GM21786 (cell line): Measurements from ENCODE around the gene SUPT3H.
A peak's percentile ranks its signal among the peaks of the same experiment; 100 is the strongest.

Source experiments
- ATAC-seq: cut with Tn5 transposase; IDR thresholded peaks from one replicate; pipeline ENCODE4 v1.9.1; 2021; ENCODE audit not compliant: unreplicated experiment

The SUPT3H gene

GRCh38 chr6:45377554-45378333, at the start of gene SUPT3H:
Gene SUPT3H (minus strand): TSS chr6:45377934.
- ATAC-seq = peak; percentile 85

- no peak for ATAC-seq
Observed at GRCh38 chr6:45426251-45426650, 48.5 kb upstream of the SUPT3H start.

GRCh38 chr6:45424451-45424861, 46.7 kb upstream of the SUPT3H start:
- no peak for ATAC-seq

DNA sequence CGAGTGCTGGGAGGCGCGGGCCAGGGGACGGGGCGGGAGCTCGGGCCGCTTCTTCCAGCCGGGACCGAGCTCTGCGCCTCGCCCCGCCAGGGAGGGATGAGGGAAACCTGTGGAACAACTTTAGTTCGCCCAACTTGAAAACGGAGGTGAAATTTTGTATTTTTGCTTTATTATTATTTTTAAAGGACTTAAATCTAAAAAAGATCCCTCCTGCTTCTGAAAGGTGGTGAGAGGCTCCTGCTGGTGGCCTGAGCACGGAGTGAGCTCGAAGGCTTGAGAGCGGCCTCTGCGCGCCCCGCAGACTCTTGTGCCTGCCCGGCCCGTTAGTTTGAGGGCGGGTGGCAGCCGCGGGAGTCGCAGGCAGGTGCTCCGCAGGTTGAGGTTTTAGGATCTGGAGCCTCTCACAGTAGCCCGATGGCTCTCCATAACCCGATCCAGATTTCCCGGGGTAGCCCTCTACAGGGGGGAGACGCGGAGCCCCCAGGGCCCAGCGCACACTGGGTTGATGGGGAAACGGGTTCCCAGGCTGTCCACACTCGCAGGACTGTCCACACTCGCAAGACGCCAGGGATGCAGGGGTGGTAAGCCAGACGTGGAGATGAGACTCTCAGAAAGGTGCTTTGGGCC, 46.2 kb upstream of the SUPT3H start:
- ATAC-seq = no peak

- no peak for ATAC-seq
Observed at GRCh38 chr6:45423111-45423823, 45.5 kb upstream of the SUPT3H start.

- ATAC-seq = no peak
Observed at GRCh38 chr6:45422503-45423110, 44.9 kb upstream of the SUPT3H start.

- no peak for ATAC-seq
Observed at GRCh38 chr6:45421709-45422502, 44.2 kb upstream of the SUPT3H start.

GRCh38 chr6:45420909-45421708, 43.4 kb upstream of the SUPT3H start:
- no peak for ATAC-seq

- no peak for ATAC-seq
Observed at GRCh38 chr6:45420083-45420908, 42.6 kb upstream of the SUPT3H start.

- ATAC-seq = peak; percentile 46
Observed at GRCh38 chr6:45419571-45420082, 41.9 kb upstream of the SUPT3H start.

GRCh38 chr6:45417436-45417835, 39.7 kb upstream of the SUPT3H start:
- ATAC-seq = no peak

DNA sequence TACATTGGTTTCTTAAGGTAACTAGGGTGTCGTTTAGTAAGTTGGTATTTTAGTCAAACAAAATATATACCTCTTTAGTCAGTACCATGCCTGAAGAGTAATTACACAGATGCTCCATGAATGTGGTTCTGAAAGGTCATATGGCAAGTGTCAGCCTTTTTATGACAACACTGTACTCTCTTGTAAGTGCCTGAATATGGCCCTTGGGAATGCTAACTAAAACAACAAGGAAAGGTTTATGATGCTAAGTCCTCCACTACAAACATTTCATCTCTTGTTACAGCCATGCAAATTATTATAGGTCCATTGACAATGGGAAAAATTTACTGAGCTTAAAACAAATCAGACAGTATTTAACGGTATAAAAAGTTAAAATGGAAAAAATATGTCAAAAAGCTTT, 39.0 kb upstream of the SUPT3H start:
- no peak for ATAC-seq

GRCh38 chr6:45415788-45416518, 38.2 kb upstream of the SUPT3H start:
- ATAC-seq = no peak

DNA sequence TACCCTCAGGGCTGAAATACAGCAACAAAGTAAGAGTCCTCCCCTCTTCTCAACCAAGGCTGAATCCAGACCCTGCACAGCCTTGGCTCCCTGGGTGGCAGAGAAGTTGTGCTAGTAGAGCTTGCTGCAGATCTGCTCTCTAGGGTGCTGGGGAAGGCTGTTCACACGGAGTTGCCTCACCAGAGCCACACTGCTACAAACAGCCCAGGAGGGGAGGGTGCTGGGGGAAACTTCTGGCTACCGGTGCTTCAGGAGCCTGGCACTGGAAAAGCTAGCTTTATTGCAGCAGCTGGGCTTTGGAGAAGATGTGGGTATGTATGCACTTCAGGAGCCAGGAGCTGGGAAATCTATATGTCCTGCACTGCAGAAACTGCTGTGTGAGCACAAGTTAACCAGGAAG, 37.6 kb upstream of the SUPT3H start:
- no peak for ATAC-seq

- no peak for ATAC-seq
Observed at GRCh38 chr6:45411959-45412358, 34.2 kb upstream of the SUPT3H start.

DNA sequence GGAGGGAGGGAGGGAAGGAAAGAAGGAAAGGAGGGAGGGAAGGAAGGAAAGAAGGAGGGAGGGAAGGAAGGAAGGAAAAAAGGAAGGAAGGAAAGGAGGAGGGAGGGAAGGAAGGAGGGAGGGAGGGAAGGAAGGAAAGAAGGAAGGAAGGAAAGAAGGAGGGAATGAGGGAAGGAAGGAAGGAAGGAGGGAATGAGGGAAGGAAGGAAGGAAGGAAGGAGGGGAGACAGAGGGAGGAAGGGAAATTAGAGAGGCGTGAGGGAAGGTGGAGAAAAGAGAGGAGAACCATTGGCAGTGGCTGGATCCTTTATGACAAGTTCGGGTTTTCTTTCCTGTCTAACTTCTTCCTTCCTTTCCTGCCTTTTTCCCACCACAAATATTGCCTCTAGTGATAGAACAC, 22.3 kb upstream of the SUPT3H start:
- ATAC-seq = no peak

GRCh38 chr6:45398075-45398813, 20.5 kb upstream of the SUPT3H start:
- ATAC-seq = no peak
